PC-3 (cell line): Measurements from ENCODE around the gene ADGRV1. TPM values are rescaled to one million over a fixed set of nuclear protein-coding genes. Genes with fewer than 3 reads are reported as not detected.
"Not testable (repeated sequence)": the region's sequence is repeated elsewhere in the genome, so short reads cannot be mapped to it uniquely, and the experiment has no call there.

Experiments
- ATAC-seq: fragments of 200-7000 bp; cut with Tn5 transposase; 2 replicates; pipeline ENCODE4 v1.9.1; 2020; ENCODE audit warnings: mild to moderate bottlenecking, moderate library complexity
- BruUV-seq: library from RNA; stranded (reverse); fragments of 400-500 nt; replicated peaks from 2 replicates; lab custom pipeline; 2021; lab: Mats Ljungman, UMichigan
- CTCF ChIA-PET: fragments of 300-600 bp; sonication (Branson Sonifier 250); formaldehyde crosslinking; loops from one replicate; lab custom pipeline; 2022; ENCODE audit warnings: antibody characterized with exemption; lab: Charles Lee
- POLR2A ChIA-PET: fragments of 300-600 bp; sonication (Branson Sonifier 250); formaldehyde crosslinking; loops from one replicate; lab custom pipeline; 2022; ENCODE audit warnings: antibody characterized with exemption; ENCODE audit not compliant: unreplicated experiment; lab: Charles Lee
- DNase-seq: peaks from one replicate; pipeline ENCODE4 v3.0.0-alpha.2; 2015
- H2AFZ ChIP-seq: fragments of 300-600 bp; sonication (generic); 2 replicates; pipeline ENCODE4 v1.6.0; 2016; ENCODE audit warnings: antibody characterized with exemption, low read length
- H3F3A ChIP-seq: fragments of 300-600 bp; sonication (generic); one replicate; pipeline ENCODE4 v1.6.0; 2017; ENCODE audit warnings: antibody characterized with exemption, low read length, control low read depth, mild to moderate bottlenecking; ENCODE audit not compliant: unreplicated experiment
- H3K27ac ChIP-seq: fragments of 300-600 bp; sonication (generic); 2 replicates; pipeline ENCODE4 v1.5.1; 2016; ENCODE audit warnings: mild to moderate bottlenecking, low read length
- H3K27me3 ChIP-seq: fragments of 300-600 bp; sonication (generic); 2 replicates; pipeline ENCODE4 v1.6.1; 2016; ENCODE audit warnings: low read length, mixed read lengths
- H3K36me3 ChIP-seq: fragments of 300-600 bp; sonication (generic); 2 replicates; pipeline ENCODE4 v1.6.1; 2016; ENCODE audit warnings: low read depth, mixed run types, low read length, mixed read lengths
- H3K4me1 ChIP-seq: fragments of 300-600 bp; sonication (generic); 2 replicates; pipeline ENCODE4 v1.5.1; 2016; ENCODE audit warnings: low read length; ENCODE audit not compliant: insufficient read depth
- H3K4me2 ChIP-seq: fragments of 300-600 bp; sonication (generic); 2 replicates; pipeline ENCODE4 v1.6.0; 2016; ENCODE audit warnings: low read length
- H3K4me3 ChIP-seq: fragments of 300-600 bp; sonication (generic); 2 replicates; pipeline ENCODE4 v1.5.1; 2016; ENCODE audit warnings: mild to moderate bottlenecking, low read length, mixed read lengths
- H3K79me2 ChIP-seq: fragments of 300-600 bp; sonication (generic); 2 replicates; pipeline ENCODE4 v1.6.1; 2017; ENCODE audit warnings: low read length, mixed read lengths
- H3K9ac ChIP-seq: fragments of 300-600 bp; sonication (generic); 2 replicates; pipeline ENCODE4 v1.6.0; 2016; ENCODE audit warnings: mild to moderate bottlenecking, low read length
- H3K9me2 ChIP-seq: fragments of 300-600 bp; sonication (generic); replicated peaks from 2 replicates; pipeline ENCODE4 v1.6.1; 2016; ENCODE audit warnings: mixed run types, low read length, mixed read lengths
- H3K9me3 ChIP-seq: fragments of 300-600 bp; sonication (generic); 2 replicates; pipeline ENCODE4 v1.6.1; 2016; ENCODE audit warnings: low read length, mixed read lengths
- H4K20me1 ChIP-seq: fragments of 300-600 bp; sonication (generic); 2 replicates; pipeline ENCODE4 v1.6.1; 2016; ENCODE audit warnings: low read length, mixed read lengths
- EZH2 ChIP-seq: fragments of 300-600 bp; sonication (generic); IDR thresholded peaks from one replicate; pipeline ENCODE4 v1.6.1; 2017; ENCODE audit warnings: antibody characterized with exemption, mild to moderate bottlenecking, low read length; ENCODE audit not compliant: unreplicated experiment
- EZH2phosphoT487 ChIP-seq: fragments of 300-600 bp; sonication (generic); IDR thresholded peaks from 2 replicates; pipeline ENCODE4 v1.6.1; 2018; ENCODE audit warnings: mild to moderate bottlenecking, antibody characterized with exemption, low read length, borderline replicate concordance
- intact Hi-C: fragments of 100-400 bp; cut with micrococcal nuclease; formaldehyde crosslinking; loops from 2 replicates; pipeline ENCODE4 v1.9.0; 2023
- total RNA-seq: library from RNA; depleted of rRNA; stranded (reverse); fragments of >200 nt; gene quantifications from 2 replicates; pipeline ENCODE4 v1.2.3, GENCODE V29; 2014
- TF ChIP-seq, protein P1 (sequence below): fragments of 300-600 bp; sonication (generic); conservative IDR thresholded peaks from 2 replicates; pipeline ENCODE4 v1.5.1; 2017; ENCODE audit warnings: antibody characterized with exemption, low read depth, mild to moderate bottlenecking, low read length

ADGRV1 gene
- total RNA-seq, 1 experiment from 2014 or later = 22.7 TPM

DNA sequence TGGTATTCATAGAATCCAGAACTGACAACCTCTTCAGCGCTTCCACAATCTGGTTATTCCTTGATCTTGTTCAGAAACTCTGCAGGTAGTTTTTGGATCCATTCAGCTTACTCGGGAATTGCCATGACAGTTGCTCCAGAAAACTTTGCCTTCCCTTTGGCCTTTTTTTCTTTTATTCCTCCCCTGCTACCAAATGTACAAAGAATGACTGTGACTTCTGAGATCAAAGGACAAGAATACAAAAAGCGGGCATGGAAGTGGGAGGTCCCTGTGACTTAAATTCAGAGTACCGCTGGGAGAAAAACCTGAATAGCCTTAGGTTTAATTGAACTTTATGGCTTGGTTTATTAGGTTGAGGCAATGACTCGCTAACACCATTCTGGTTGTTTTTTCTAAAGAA, 59.5 kb downstream of the ADGRV1 start:
- Histone ChIP-seq H3K4me3 (no peak overlapping the region), H2AFZ (no peak overlapping the region), H3F3A (no peaks in the 10 kb centered on the region), H3K4me2 (no peak overlapping the region), H3K9me3 (no peaks in the 10 kb centered on the region), H3K79me2 (no peaks in the 10 kb centered on the region), H3K9ac (no peak overlapping the region), H3K27ac (no peak overlapping the region), H3K36me3 (no peaks in the 10 kb centered on the region), H3K4me1 (no peaks in the 10 kb centered on the region), H3K9me2 (no peaks in the 10 kb centered on the region), H3K27me3 (no peaks in the 10 kb centered on the region), H4K20me1 (no peaks in the 10 kb centered on the region)
- ChIA-PET CTCF (no interaction called here), POLR2A (no interaction called here)
- ATAC-seq = no peak
- BruUV-seq = no TSS peak
- no peak for DNase-seq
- TF ChIP-seq EZH2 = no peak
- TF ChIP-seq, protein P1, sequence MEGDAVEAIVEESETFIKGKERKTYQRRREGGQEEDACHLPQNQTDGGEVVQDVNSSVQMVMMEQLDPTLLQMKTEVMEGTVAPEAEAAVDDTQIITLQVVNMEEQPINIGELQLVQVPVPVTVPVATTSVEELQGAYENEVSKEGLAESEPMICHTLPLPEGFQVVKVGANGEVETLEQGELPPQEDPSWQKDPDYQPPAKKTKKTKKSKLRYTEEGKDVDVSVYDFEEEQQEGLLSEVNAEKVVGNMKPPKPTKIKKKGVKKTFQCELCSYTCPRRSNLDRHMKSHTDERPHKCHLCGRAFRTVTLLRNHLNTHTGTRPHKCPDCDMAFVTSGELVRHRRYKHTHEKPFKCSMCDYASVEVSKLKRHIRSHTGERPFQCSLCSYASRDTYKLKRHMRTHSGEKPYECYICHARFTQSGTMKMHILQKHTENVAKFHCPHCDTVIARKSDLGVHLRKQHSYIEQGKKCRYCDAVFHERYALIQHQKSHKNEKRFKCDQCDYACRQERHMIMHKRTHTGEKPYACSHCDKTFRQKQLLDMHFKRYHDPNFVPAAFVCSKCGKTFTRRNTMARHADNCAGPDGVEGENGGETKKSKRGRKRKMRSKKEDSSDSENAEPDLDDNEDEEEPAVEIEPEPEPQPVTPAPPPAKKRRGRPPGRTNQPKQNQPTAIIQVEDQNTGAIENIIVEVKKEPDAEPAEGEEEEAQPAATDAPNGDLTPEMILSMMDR = no peak
- TF ChIP-seq EZH2phosphoT487 = no peak
- intact Hi-C loops = no loop called here

DNA sequence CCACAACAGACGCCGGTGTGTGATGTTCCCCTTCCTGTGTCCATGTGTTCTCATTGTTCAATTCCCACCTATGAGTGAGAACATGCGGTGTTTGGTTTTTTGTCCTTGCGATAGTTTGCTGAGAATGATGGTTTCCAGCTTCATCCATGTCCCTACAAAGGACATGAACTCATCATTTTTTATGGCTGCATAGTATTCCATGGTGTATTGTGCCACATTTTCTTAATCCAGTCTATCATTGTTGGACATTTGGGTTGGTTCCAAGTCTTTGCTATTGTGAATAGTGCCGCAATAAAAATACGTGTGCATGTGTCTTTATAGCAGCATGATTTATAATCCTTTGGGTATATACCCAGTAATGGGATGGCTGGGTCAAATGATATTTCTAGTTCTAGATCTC, 61.2 kb downstream of the ADGRV1 start:
- H3K36me3 ChIP-seq, H3K4me3 ChIP-seq, H3K4me2 ChIP-seq, CTCF ChIA-PET, H3K4me1 ChIP-seq, H3K9me3 ChIP-seq, H2AFZ ChIP-seq, H3K9ac ChIP-seq, H3K79me2 ChIP-seq, BruUV-seq, H3K27me3 ChIP-seq, H3K27ac ChIP-seq, H4K20me1 ChIP-seq, DNase-seq, intact Hi-C loops, H3F3A ChIP-seq, POLR2A ChIA-PET, ATAC-seq, H3K9me2 ChIP-seq: not testable (repeated sequence)

DNA sequence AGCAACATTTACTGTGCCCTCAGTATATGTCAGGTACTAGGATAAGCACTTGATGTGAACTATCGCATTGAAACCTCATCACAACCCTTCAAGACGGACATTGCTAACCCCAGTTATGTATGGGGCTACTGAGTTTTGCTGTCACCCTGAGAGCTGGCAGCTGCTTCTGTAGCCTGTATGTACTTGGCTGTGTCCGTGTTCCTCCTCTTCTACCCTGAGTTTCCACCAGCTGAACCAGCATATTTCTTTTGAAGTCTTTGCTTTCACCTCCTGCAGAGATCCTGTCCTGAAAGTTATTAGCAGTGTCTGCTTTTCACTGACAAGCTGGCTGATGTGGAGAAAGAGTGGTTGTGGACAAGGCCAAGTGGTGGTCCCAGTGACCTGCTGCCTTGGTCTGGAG, 63.3 kb downstream of the ADGRV1 start:
- DNase-seq (no peak), ATAC-seq (no peak)
- Histone ChIP-seq H3K79me2 (no peaks in the 10 kb centered on the region), H3K4me1 (no peaks in the 10 kb centered on the region), H3F3A (no peaks in the 10 kb centered on the region), H3K4me3 (no peak overlapping the region), H3K27me3 (no peaks in the 10 kb centered on the region), H3K9me2 (no peaks in the 10 kb centered on the region), H4K20me1 (no peaks in the 10 kb centered on the region), H3K9ac (no peak overlapping the region), H3K4me2 (no peak overlapping the region), H3K27ac (no peak overlapping the region), H3K9me3 (no peaks in the 10 kb centered on the region), H2AFZ (no peak overlapping the region), H3K36me3 (peaks cover 3% of the 10 kb centered on the region; the same call in 1 of the 2 replicates)
- intact Hi-C loops = no loop called here
- no TSS peak for BruUV-seq
- no peak for TF ChIP-seq EZH2
- no peak for TF ChIP-seq EZH2phosphoT487
- TF ChIP-seq, protein P1 = no peak
- POLR2A ChIA-PET = no interaction called here
- CTCF ChIA-PET = no interaction called here
